OCI-LY7 (cell line): ENCODE results near the gene CAB39. TPM values are rescaled to one million over a fixed set of nuclear protein-coding genes. Genes with fewer than 3 reads are reported as not detected.

Experiments used
- BruUV-seq: library from RNA; stranded (reverse); fragments of 400-500 nt; replicated peaks from 2 replicates; lab custom pipeline; 2021; lab: Mats Ljungman, UMichigan
- CTCF ChIA-PET: fragments of 300-600 bp; sonication (Branson Sonifier 250); formaldehyde crosslinking; loops from one replicate; lab custom pipeline; 2022; ENCODE audit warnings: antibody characterized with exemption; ENCODE audit not compliant: unreplicated experiment; lab: Charles Lee
- POLR2A ChIA-PET: fragments of 300-600 bp; sonication (Branson Sonifier 250); formaldehyde crosslinking; loops from one replicate; lab custom pipeline; 2022; ENCODE audit warnings: antibody characterized with exemption; lab: Charles Lee
- DNase-seq: peaks from one replicate; pipeline ENCODE4 v3.0.0-alpha.2; 2015; ENCODE audit warnings: low spot score
- H2AFZ ChIP-seq: fragments of 200-600 bp; sonication (generic), shearing (Covaris generic); 2 replicates; pipeline ENCODE4 v1.6.1; 2014; ENCODE audit warnings: mild to moderate bottlenecking, antibody characterized with exemption, low read length, moderate library complexity
- H3K27ac ChIP-seq: fragments of 200-600 bp; sonication (generic); 2 replicates; pipeline ENCODE4 v1.5.1; 2014; ENCODE audit warnings: mixed run types, low read depth, mild to moderate bottlenecking, moderate library complexity, low read length, inconsistent platforms; ENCODE audit not compliant: poor library complexity, severe bottlenecking
- H3K36me3 ChIP-seq: fragments of 200-600 bp; sonication (generic); 2 replicates; pipeline ENCODE4 v1.6.1; 2014; ENCODE audit warnings: mild to moderate bottlenecking, antibody characterized with exemption, low read length, moderate library complexity, mixed read lengths; ENCODE audit not compliant: insufficient read depth
- H3K4me1 ChIP-seq: fragments of 200-600 bp; sonication (generic); 2 replicates; pipeline ENCODE4 v1.5.1; 2014; ENCODE audit warnings: mild to moderate bottlenecking, low read length; ENCODE audit not compliant: insufficient read depth, poor library complexity, severe bottlenecking
- H3K4me2 ChIP-seq: fragments of 200-600 bp; sonication (generic); 2 replicates; pipeline ENCODE4 v1.6.1; 2014; ENCODE audit warnings: mild to moderate bottlenecking, low read length
- H3K4me3 ChIP-seq: fragments of 200-600 bp; sonication (generic); 2 replicates; pipeline ENCODE4 v1.5.1; 2014; ENCODE audit warnings: mild to moderate bottlenecking, low read depth, low read length; ENCODE audit not compliant: poor library complexity, severe bottlenecking
- H3K79me2 ChIP-seq: fragments of 200-600 bp; sonication (generic); 2 replicates; pipeline ENCODE4 v1.6.1; 2016; ENCODE audit warnings: low read depth, mild to moderate bottlenecking, low read length, moderate library complexity, mixed read lengths; ENCODE audit not compliant: insufficient read depth
- H3K9me2 ChIP-seq: fragments of 200-600 bp; sonication (generic); 2 replicates; pipeline ENCODE4 v1.6.1; 2016; ENCODE audit warnings: mild to moderate bottlenecking, low read length, mixed read lengths; ENCODE audit not compliant: insufficient read depth
- H3K9me3 ChIP-seq: fragments of 200-600 bp; sonication (generic); 2 replicates; pipeline ENCODE4 v1.6.1; 2014; ENCODE audit warnings: mild to moderate bottlenecking, mixed run types, low read length, mixed read lengths
- H4K20me1 ChIP-seq: fragments of 200-600 bp; sonication (generic); 2 replicates; pipeline ENCODE4 v1.6.1; 2014; ENCODE audit warnings: mild to moderate bottlenecking, antibody characterized with exemption, low read length, moderate library complexity, mixed read lengths; ENCODE audit not compliant: insufficient read depth
- CTCF ChIP-seq: fragments of 200-600 bp; sonication (generic); conservative IDR thresholded peaks from 2 replicates; pipeline ENCODE4 v1.5.1; 2014; ENCODE audit warnings: mild to moderate bottlenecking, antibody characterized with exemption, low read length, moderate library complexity, mixed read lengths
- EZH2phosphoT487 ChIP-seq: fragments of 200-600 bp; sonication (generic); IDR thresholded peaks from 2 replicates; pipeline ENCODE4 v1.6.1; 2018; ENCODE audit warnings: low read depth, borderline replicate concordance, mild to moderate bottlenecking, mixed run types, antibody characterized with exemption, low read length, moderate library complexity, mixed read lengths
- intact Hi-C: fragments of 100-400 bp; cut with micrococcal nuclease; formaldehyde crosslinking; loops from one replicate; pipeline ENCODE4 v1.10.0; 2022; ENCODE audit not compliant: unreplicated experiment
- total RNA-seq, 2 experiments: library from RNA; depleted of rRNA in 1 of 2; stranded (reverse); fragments of >200 nt in 1 of 2; shearing (Covaris generic) in 1 of 2; gene quantifications; 2 replicates each; pipeline ENCODE4 v1.2.3, GENCODE V29; 2014 to 2022

Gene CAB39
- total RNA-seq, 2 experiments from 2014 or later, result 39.3 to 53.4 TPM

- H3K4me2 ChIP-seq, result no peak overlapping the region
- intact Hi-C loops, result no loop called here
- H4K20me1 ChIP-seq, result no peaks in the 10 kb centered on the region
- no peak for DNase-seq
- TF ChIP-seq CTCF, result no peak
- no peak for TF ChIP-seq EZH2phosphoT487
- H3K27ac ChIP-seq, result no peak overlapping the region
- no peaks in the 10 kb centered on the region for H3K79me2 ChIP-seq
- CTCF ChIA-PET, result interaction anchor here (0.6 kb wide), 1 partner anchor 32 kb away, joined by 4 read pairs; no protein-coding TSS in a partner anchor
- POLR2A ChIA-PET, result interaction anchor here (0.5 to 1.5 kb wide), 3 partner anchors 16 to 25 kb away, joined by 3 to 5 read pairs (median 5); no protein-coding TSS in a partner anchor
- no peaks in the 10 kb centered on the region for H3K4me1 ChIP-seq
- no peak overlapping the region for H2AFZ ChIP-seq
- H3K9me3 ChIP-seq, result no peaks in the 10 kb centered on the region
- no peaks in the 10 kb centered on the region for H3K36me3 ChIP-seq
- no peaks in the 10 kb centered on the region for H3K9me2 ChIP-seq
- BruUV-seq, result no TSS peak
- no peak overlapping the region for H3K4me3 ChIP-seq
These were observed 27.5 kb upstream of the CAB39 start for GRCh38 chr2:230685178-230685577.

GRCh38 chr2:230687498-230687897 is 25.1 kb upstream of the CAB39 start:
- DNase-seq, result no peak
- CTCF ChIA-PET, result no interaction called here
- H3K4me2 ChIP-seq, result no peak overlapping the region

More at GRCh38 chr2:230687498-230687897, 25.1 kb upstream of the CAB39 start:
- Histone ChIP-seq H3K27ac (no peak overlapping the region), H3K79me2 (no peaks in the 10 kb centered on the region), H2AFZ (no peak overlapping the region), H3K4me1 (no peaks in the 10 kb centered on the region), H3K4me3 (no peak overlapping the region), H4K20me1 (no peaks in the 10 kb centered on the region), H3K36me3 (no peaks in the 10 kb centered on the region), H3K9me3 (no peaks in the 10 kb centered on the region), H3K9me2 (no peaks in the 10 kb centered on the region)
- POLR2A ChIA-PET, result interaction anchor here (0.6 kb wide), 1 partner anchor 17 kb away, joined by 3 read pairs; no protein-coding TSS in a partner anchor
- TF ChIP-seq EZH2phosphoT487, result no peak
- no peak for TF ChIP-seq CTCF
- intact Hi-C loops, result no loop called here
- BruUV-seq, result no TSS peak
